Peyer's patch (tissue), 4 donors: ENCODE data around the gene MCU. TPM values are rescaled to one million over a fixed set of nuclear protein-coding genes. Genes with fewer than 3 reads are reported as not detected.

Source experiments
- DNase-seq, 3 donors: peaks; one replicate each; pipeline ENCODE4 v3.0.0-alpha.2; 2017 to 2019
- H3K27ac ChIP-seq, 4 donors: fragments of 200-600 bp; sonication (generic); one replicate each; pipeline ENCODE4 v1.5.1; 2016 to 2019
- H3K27me3 ChIP-seq, 2 donors: fragments of 200-600 bp; sonication (generic); one replicate each; pipeline ENCODE4 v1.5.1; 2019
- H3K36me3 ChIP-seq, 3 donors: fragments of 200-600 bp; sonication (generic); one replicate each; pipeline ENCODE4 v1.5.1; 2016 to 2019
- H3K4me1 ChIP-seq, 4 donors: fragments of 200-600 bp; sonication (generic); one replicate each; pipeline ENCODE4 v1.5.1; 2016 to 2019
- H3K4me3 ChIP-seq, 4 donors: fragments of 200-600 bp; sonication (generic); 1 replicate in 3 of 4; 2 replicates in 1 of 4; pipeline ENCODE4 v1.5.1; 2016 to 2019; ENCODE audit warnings: mild to moderate bottlenecking in 1 of 4
- H3K9me3 ChIP-seq, 4 donors: fragments of 200-600 bp; sonication (generic); one replicate each; pipeline ENCODE4 v1.5.1; 2016 to 2019; ENCODE audit warnings: mild to moderate bottlenecking in 1 of 4
- CTCF ChIP-seq, 6 experiments: fragments of 450-650 bp in 4 of 6; fragments of 200-600 bp in 2 of 6; sonication (generic) in 1 of 6; IDR thresholded peaks; one replicate each; pipeline ENCODE4 v1.5.1; 2017 to 2019; ENCODE audit warnings: antibody characterized with exemption in 6 of 6, mild to moderate bottlenecking in 3 of 6, moderate library complexity in 1 of 6
- POLR2A ChIP-seq, 2 donors: fragments of 450-650 bp; IDR thresholded peaks; one replicate each; pipeline ENCODE4 v1.5.1; 2017; ENCODE audit warnings: antibody characterized with exemption in 2 of 2, mild to moderate bottlenecking in 2 of 2, moderate library complexity in 2 of 2
- total RNA-seq, 4 donors: library from RNA; depleted of rRNA; stranded (reverse); fragments of >200 nt; gene quantifications; one replicate each; pipeline ENCODE4 v1.1.0, GENCODE V29; 2016

The MCU gene
- total RNA-seq, 4 donors from 2014 or later: 44.6 to 65.8 (median 52.9) TPM

- Histone ChIP-seq H3K27me3 (no peaks in the 10 kb centered on the region), H3K27ac (no peak overlapping the region), H3K4me3 (no peak overlapping the region), H3K9me3 (peaks cover 0 to 5% (median 0%) of the 10 kb centered on the region in 4 donors), H3K4me1 (no peaks in the 10 kb centered on the region), H3K36me3 (no peaks in the 10 kb centered on the region)
- TF ChIP-seq POLR2A (IDR thresholded peaks at IDR 0.05) (no peak), CTCF (IDR thresholded peaks at IDR 0.05) (no peak)
- DNase-seq: no peak
These were observed 232.4 kb downstream of the MCU start for GRCh38 chr10:72924351-72924750.

DNA sequence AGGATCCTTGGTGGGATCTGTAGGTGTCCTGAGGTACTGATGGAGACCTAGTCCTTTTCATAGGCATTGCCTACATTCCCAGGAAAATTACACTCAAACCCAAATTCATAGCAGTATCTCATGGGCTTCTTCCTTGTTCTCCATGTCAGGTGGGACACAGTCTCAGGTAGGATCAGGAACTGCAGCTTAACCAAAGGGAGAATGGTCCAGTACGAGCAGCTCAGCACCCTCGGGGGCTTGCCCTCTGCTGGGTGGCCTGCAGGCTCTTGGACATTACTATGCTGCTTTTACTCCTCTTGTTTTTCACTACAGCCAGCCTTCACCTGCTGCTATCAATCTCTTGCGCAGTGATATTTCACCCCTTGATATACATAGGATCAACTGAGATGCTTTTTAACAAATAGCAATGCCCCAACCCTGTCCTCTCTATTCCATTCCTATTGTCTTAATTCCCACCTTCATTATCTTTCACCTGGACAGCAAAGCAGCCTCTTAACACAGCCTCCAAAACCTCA is 234.1 kb downstream of the MCU start:
- Histone ChIP-seq H3K36me3 (no peaks in the 10 kb centered on the region), H3K9me3 (peaks cover 0 to under 1% (median 0%) of the 10 kb centered on the region in 4 donors), H3K4me3 (no peak overlapping the region), H3K27ac (no peak overlapping the region), H3K27me3 (no peaks in the 10 kb centered on the region), H3K4me1 (no peaks in the 10 kb centered on the region)
- DNase-seq: no peak
- no peak for TF ChIP-seq POLR2A (IDR thresholded peaks at IDR 0.05)
- TF ChIP-seq CTCF (IDR thresholded peaks at IDR 0.05): no peak

- DNase-seq: no peak
- Histone ChIP-seq H3K27me3 (no peaks in the 10 kb centered on the region), H3K27ac (no peak overlapping the region), H3K9me3 (no peaks in the 10 kb centered on the region), H3K36me3 (no peaks in the 10 kb centered on the region), H3K4me3 (no peak overlapping the region), H3K4me1 (no peaks in the 10 kb centered on the region)
- TF ChIP-seq CTCF (IDR thresholded peaks at IDR 0.05) (no peak), POLR2A (IDR thresholded peaks at IDR 0.05) (no peak)
These were observed 235.5 kb downstream of the MCU start for GRCh38 chr10:72927485-72927884.

GRCh38 chr10:72928798-72929197 is 236.9 kb downstream of the MCU start:
- no peak for DNase-seq

DNA sequence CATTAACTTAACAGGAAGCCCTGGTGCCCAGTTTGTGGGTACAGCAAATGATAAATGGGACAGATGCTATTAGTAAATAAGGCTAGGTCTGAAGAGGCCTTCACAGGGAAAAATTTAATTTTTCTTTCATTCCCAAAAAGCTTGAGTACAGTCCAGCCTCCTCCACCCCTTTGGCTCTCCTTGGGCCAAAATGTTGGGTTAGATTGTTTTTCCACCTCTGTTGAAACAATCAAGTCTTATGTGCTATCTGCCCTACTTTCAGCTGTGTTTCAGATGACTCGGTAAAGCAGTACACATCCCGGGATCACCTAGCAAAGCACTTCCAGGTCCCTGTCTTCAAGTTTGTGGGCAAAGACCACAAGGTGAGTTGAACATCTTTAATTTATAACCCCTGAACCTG is 238.3 kb downstream of the MCU start:
- Histone ChIP-seq H3K4me1 (no peaks in the 10 kb centered on the region), H3K9me3 (no peaks in the 10 kb centered on the region), H3K27ac (no peak overlapping the region), H3K36me3 (peaks cover 0 to 7% (median 0%) of the 10 kb centered on the region in 3 donors), H3K27me3 (no peaks in the 10 kb centered on the region), H3K4me3 (no peak overlapping the region)
- DNase-seq: no peak
- no peak for TF ChIP-seq POLR2A (IDR thresholded peaks at IDR 0.05)
- TF ChIP-seq CTCF (IDR thresholded peaks at IDR 0.05): no peak

More at GRCh38 chr10:72928798-72929197, 236.9 kb downstream of the MCU start:
- no peaks in the 10 kb centered on the region for H3K36me3 ChIP-seq
- H3K27ac ChIP-seq: no peak overlapping the region
- no peaks in the 10 kb centered on the region for H3K27me3 ChIP-seq
- H3K9me3 ChIP-seq: no peaks in the 10 kb centered on the region
- H3K4me3 ChIP-seq: no peak overlapping the region
- TF ChIP-seq CTCF (IDR thresholded peaks at IDR 0.05) (no peak), POLR2A (IDR thresholded peaks at IDR 0.05) (no peak)
- no peaks in the 10 kb centered on the region for H3K4me1 ChIP-seq
